Measurements from ENCODE around the gene APOB.

Gene APOB, protein sequence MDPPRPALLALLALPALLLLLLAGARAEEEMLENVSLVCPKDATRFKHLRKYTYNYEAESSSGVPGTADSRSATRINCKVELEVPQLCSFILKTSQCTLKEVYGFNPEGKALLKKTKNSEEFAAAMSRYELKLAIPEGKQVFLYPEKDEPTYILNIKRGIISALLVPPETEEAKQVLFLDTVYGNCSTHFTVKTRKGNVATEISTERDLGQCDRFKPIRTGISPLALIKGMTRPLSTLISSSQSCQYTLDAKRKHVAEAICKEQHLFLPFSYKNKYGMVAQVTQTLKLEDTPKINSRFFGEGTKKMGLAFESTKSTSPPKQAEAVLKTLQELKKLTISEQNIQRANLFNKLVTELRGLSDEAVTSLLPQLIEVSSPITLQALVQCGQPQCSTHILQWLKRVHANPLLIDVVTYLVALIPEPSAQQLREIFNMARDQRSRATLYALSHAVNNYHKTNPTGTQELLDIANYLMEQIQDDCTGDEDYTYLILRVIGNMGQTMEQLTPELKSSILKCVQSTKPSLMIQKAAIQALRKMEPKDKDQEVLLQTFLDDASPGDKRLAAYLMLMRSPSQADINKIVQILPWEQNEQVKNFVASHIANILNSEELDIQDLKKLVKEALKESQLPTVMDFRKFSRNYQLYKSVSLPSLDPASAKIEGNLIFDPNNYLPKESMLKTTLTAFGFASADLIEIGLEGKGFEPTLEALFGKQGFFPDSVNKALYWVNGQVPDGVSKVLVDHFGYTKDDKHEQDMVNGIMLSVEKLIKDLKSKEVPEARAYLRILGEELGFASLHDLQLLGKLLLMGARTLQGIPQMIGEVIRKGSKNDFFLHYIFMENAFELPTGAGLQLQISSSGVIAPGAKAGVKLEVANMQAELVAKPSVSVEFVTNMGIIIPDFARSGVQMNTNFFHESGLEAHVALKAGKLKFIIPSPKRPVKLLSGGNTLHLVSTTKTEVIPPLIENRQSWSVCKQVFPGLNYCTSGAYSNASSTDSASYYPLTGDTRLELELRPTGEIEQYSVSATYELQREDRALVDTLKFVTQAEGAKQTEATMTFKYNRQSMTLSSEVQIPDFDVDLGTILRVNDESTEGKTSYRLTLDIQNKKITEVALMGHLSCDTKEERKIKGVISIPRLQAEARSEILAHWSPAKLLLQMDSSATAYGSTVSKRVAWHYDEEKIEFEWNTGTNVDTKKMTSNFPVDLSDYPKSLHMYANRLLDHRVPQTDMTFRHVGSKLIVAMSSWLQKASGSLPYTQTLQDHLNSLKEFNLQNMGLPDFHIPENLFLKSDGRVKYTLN (N-terminal part only)

GRCh38 chr2:21043744-21044532, at the start of gene APOB:
Gene APOB, minus strand, starts transcription at chr2:21044073. Its CDS starts 128 bp downstream, at chr2:21043945.
- DNase-seq = no peak

- no peak for DNase-seq
These were observed 48.5 kb upstream of the APOB start for GRCh38 chr2:21092308-21092869.

DNA sequence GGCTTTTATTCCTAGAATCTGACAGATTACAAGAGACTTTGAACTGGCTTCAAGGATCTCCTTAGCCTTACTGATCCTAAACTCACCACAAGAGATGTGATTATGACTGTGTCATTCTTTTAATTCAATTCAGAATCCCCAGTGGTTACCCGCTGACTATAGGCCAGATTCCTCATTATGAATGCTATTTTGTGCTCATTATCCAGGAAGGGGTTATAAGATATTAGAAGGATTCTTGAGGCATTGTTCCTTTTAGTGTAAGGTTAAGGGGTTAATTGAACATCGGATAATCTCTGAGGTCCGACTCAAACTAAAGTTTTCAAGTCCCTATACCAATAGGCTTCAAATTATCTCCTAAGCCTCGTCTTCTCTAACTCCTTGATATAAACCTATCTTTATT, 40.5 kb upstream of the APOB start:
- DNase-seq = no peak

- DNase-seq = no peak
These were observed 39.6 kb upstream of the APOB start for GRCh38 chr2:21083482-21083881.

GRCh38 chr2:21078296-21078695, 34.4 kb upstream of the APOB start:
- DNase-seq = no peak

DNA sequence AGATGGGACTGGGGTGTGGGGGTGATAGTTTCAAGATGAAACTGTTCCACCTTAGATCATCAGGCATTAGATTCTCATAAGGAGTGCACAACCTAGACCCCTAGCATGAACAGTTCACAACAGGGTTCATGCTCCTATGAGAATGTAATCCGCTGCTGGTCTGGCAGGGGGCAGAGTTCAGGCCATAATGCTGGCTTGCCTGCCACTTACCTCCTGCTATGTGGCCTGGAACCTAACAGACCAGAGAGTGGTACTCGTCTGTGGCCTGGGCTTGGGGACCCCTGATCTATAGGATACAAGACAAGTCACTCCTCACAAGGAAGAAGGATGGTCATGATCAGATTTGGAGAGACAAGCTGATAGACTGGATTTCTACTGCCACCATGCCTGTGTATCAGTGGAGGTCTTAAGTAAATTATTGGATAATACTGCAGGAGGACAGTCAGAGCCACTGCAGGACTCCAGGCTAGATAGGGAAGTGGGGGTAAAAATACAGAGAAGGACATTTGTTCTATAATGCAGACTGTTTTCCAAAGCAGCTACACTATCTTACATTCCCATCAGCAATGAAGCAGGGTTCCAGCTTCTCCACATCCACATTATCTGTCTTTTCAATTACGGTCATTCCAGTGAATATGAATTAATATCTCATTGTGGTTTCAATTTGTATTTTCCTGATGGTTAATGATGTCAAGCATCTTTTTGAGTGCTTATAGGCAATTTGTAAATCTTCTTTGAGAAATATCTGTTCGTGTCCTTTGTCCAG, 28.8 kb upstream of the APOB start:
- no peak for DNase-seq

GRCh38 chr2:21070341-21071257, 26.7 kb upstream of the APOB start:
- DNase-seq = no peak

- DNase-seq = no peak
These were observed 26.0 kb upstream of the APOB start for GRCh38 chr2:21069746-21070340.

DNA sequence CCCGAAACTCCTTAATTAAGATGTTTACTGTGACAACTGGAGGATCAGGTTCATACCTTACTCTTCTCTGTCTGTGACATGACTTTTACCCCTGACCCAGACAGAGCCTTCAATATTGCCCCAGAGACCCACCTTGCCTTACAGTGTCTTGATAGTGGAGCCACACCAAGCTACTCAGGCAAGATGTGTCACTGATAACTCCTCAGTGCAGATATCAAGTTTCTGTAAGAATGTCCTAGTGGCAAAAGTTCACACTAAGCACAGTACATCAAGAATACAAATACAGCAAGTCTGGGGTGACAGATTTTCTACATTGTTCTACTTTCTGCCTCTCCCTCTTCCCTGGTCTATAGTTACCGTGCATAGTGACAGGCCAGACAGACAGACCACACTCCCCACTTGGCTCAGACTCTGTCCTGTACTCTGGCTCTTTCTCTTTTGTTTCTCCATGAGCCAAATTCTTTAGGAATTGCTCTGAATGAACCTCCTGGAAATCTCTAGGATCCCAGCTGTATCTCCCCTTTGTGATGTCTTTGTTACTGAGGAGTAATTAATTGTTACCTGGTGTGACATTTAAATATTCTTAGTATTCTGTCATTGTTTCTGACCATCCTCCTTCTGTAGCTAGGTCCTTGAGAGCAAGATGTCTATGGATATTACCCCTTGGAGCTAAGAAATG, 24.1 kb upstream of the APOB start:
- DNase-seq = no peak

DNA sequence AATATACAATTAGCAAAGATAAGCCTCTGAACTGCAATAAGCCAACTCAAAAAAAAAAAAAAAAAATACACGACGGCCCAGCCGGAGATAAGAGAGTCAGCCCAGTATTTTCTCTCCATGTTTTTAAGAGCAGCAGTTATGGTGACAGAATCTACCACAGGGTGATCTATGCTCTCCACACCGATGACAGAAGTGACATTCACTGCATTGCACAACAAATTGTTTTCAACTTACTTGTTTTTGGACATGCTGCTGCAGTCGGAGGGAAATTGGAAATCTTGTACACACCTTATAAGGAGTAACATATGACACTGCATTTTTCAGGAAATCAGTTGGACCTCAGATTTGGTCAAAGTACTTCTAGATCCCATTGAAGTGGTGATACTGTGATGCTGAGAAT, 23.3 kb upstream of the APOB start:
- DNase-seq = no peak

GRCh38 chr2:21059885-21060610, 16.2 kb upstream of the APOB start:
- no peak for DNase-seq

DNA sequence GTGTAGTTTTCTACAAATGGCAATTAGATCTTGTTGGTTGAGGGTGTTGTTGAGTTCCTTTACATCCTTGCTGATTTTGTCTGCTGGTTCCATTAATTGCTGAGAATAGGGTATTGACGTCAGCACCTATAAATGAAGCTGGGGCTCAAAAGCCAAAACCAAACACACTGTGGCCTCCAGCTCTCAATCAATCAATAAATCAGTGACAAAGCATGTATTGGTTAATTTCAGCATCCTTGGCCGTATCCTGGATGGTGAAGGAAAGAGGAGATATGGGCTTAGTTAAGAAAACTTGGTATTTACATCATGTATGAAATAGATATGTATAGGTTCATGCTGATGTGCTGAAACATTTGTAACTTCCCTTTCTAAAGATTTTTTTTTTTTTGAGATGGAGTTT, 13.2 kb upstream of the APOB start:
- no peak for DNase-seq

GRCh38 chr2:21055879-21056790, 12.3 kb upstream of the APOB start:
- DNase-seq = no peak

DNA sequence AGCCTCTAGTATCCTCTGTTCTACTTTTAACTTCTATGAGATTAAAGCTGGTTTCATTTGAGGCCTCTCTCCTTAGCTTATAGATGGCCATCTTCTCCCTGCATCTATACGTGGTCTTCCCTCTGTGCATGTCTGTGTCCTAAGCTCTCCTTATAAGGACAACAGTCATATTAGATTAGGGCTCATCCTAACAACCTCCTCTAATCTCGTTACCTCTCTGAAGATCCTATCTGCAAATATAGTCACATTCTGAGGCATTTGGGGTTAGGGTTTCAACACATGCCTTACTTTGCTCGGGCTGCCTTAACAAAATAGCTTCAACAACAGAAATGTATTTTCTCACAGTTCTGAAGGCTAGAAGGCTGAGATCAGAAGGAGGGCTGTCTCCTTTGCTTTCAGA, 11.6 kb upstream of the APOB start:
- DNase-seq = no peak

DNA sequence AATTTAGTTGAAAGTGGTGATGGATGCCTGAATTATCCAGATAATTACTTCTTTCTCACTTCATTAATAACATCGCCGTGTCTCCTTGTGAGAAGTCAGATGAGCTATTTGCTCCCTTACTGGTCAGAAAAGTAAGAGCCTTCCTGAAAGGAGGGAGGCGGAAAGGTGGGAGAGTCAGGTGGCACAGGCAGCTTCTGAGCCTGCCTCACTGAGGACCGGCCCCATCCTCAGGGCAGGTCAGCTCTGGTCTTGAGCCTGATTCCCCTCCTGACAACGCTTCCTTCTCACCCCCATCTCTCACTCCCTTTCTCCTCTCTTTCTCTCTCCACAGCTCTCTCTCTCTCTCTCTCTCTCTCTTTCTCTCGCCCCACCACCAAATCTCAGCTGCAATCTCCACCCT, 10.1 kb upstream of the APOB start:
- no peak for DNase-seq

DNA sequence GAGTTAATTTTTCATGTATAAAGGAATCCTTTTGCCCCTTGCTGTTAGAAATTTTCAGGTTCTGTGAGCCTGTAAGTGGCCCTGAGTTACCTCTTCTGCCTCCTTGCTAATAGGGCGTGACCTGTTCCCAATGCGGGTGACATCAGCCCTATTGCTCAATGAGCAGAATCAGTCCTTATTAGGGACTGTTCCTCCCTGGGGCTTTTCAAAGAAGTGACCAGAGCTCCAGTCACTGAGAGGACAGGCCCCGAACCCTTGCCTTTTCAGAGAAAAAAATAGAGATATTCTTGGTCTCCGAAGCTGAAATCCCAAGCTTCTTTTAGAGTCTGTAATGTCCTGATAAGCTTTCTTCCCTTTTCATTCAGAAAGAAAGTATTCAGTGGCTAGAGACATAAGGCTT, 8.2 kb upstream of the APOB start:
- no peak for DNase-seq

DNA sequence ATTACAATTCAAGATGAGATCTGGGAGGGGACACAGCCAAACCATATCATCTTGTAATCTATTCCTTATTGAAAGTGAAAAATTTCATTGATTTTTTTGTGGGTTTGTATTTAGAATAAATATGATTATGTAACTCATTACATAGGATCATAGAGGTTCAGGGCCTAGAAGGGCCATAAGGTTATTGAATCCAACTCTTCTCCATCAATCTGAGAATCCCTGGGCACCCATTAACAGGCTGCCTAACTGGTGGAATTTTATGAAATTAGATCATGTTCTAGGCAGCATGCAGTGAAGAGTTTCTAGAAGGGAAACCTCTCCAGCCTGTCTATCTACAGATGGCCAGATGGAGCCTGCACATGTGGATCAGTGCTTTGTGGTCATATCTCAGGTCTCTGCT, 6.3 kb upstream of the APOB start:
- DNase-seq = no peak

Measured in fibroblast of upper back skin (primary cell).